ENCODE results near the gene THAP4.

DNA sequence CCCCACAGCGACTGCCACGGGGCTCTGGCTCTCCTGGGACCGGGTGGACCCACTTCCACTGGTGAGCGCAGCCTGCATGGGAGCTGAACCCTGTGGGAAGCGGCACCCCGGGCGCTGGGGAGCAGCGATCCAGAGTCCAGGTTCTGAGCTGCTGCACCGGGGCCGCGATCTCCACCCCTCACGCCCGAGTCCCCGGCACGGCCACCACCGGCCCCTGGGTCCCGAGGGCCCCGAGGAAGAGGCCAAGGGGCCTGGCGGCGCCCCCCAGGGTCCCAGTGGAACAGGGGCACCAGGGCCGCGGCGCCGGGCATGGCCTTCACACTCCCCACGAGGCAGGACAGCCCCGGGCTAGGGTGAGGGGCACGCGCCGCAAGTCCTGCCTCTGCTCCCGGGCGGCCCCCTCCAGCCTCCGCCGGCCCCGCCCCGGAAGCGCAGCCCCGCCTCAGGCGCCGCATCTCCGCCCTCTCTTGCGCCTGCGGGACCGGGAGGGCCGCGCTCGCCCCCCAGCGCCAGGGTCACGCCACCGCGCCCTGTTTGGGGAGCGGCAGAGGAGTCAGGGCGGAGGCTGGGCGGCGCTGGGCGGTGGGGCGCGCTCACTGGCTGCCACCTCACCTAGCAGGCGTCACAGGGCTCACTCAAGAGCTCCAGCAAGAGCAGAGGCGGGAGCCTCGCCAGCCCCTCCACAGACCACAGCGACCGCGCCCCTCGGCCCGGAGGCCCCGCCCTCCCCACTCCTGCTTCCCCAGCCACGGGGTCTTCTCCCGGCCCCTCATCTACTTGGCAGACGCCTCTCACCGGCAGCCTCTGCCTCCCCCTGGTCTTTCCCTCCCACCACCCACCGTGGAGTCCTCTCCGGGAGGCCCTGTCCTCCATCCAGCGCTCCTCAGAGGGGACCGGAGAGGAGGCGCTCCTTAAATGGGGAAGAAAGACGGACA lies 26.8 kb downstream of the THAP4 start:
- TF ChIP-seq, protein P1, sequence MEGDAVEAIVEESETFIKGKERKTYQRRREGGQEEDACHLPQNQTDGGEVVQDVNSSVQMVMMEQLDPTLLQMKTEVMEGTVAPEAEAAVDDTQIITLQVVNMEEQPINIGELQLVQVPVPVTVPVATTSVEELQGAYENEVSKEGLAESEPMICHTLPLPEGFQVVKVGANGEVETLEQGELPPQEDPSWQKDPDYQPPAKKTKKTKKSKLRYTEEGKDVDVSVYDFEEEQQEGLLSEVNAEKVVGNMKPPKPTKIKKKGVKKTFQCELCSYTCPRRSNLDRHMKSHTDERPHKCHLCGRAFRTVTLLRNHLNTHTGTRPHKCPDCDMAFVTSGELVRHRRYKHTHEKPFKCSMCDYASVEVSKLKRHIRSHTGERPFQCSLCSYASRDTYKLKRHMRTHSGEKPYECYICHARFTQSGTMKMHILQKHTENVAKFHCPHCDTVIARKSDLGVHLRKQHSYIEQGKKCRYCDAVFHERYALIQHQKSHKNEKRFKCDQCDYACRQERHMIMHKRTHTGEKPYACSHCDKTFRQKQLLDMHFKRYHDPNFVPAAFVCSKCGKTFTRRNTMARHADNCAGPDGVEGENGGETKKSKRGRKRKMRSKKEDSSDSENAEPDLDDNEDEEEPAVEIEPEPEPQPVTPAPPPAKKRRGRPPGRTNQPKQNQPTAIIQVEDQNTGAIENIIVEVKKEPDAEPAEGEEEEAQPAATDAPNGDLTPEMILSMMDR (IDR thresholded peaks at IDR 0.05; ENCODE audit: insufficient read depth, low read depth, low read length) = no peak
- TF ChIP-seq EZH2 (IDR thresholded peaks at IDR 0.05; ENCODE audit: insufficient read depth, low read length) = no peak
